Thymus (tissue), 11 donors: ENCODE data around the gene PLD3. TPM values are rescaled to one million over a fixed set of nuclear protein-coding genes. Genes with fewer than 3 reads are reported as not detected.

Experiments used
- DNase-seq, 9 donors: peaks; one replicate each; pipeline ENCODE4 v3.0.0-alpha.2; 2013; ENCODE audit warnings: low spot score in 9 of 9, low read depth in 6 of 9, missing footprints in 1 of 9
- H3K27ac ChIP-seq, 2 donors: one replicate each; pipeline ENCODE4 v1.5.1; 2013; ENCODE audit warnings: control low read depth in 1 of 2, low read depth in 1 of 2, low read length in 1 of 2, mild to moderate bottlenecking in 1 of 2, moderate library complexity in 1 of 2
- H3K27me3 ChIP-seq, 2 donors: one replicate each; pipeline ENCODE4 v1.5.1; 2013; ENCODE audit warnings: low read length in 1 of 2; ENCODE audit not compliant: control insufficient read depth in 2 of 2, insufficient read depth in 1 of 2
- H3K36me3 ChIP-seq, 2 donors: one replicate each; pipeline ENCODE4 v1.5.1; 2013; ENCODE audit warnings: low read length in 1 of 2, mild to moderate bottlenecking in 1 of 2, moderate library complexity in 1 of 2; ENCODE audit not compliant: control insufficient read depth in 2 of 2, insufficient read depth in 2 of 2
- H3K4me1 ChIP-seq, 2 donors: one replicate each; pipeline ENCODE4 v1.5.1; 2013; ENCODE audit warnings: low read length in 2 of 2; ENCODE audit not compliant: control insufficient read depth in 2 of 2, insufficient read depth in 2 of 2
- H3K4me3 ChIP-seq, 2 donors: one replicate each; pipeline ENCODE4 v1.5.1; 2013; ENCODE audit warnings: low read length in 2 of 2, control low read depth in 1 of 2, mild to moderate bottlenecking in 1 of 2
- H3K9me3 ChIP-seq, 2 donors: one replicate each; pipeline ENCODE4 v1.5.1; 2013; ENCODE audit warnings: low read length in 1 of 2, mild to moderate bottlenecking in 1 of 2; ENCODE audit not compliant: control insufficient read depth in 2 of 2, insufficient read depth in 1 of 2
- WGBS: extraction: QIAGEN DNeasy Blood & Tissue Kit; methylation state at CpG from one replicate; pipeline ENCODE4 v1.1.7; 2013; 5-methylcytosine and 5-hydroxymethylcytosine counted together
- polyA plus RNA-seq: library from polyadenylated mRNA; stranded (reverse); fragments of 200-250 nt; gene quantifications from one replicate; pipeline ENCODE4 v1.2.3, GENCODE V29; 2013
- total RNA-seq: library from RNA; stranded (reverse); fragments of 120-200 nt; gene quantifications from one replicate; pipeline ENCODE4 v1.2.4, GENCODE V29; 2013
- donor health status: healthy.

The PLD3 gene
- total and polyA plus RNA-seq, 2 donors = 70.3 to 108 TPM

DNA sequence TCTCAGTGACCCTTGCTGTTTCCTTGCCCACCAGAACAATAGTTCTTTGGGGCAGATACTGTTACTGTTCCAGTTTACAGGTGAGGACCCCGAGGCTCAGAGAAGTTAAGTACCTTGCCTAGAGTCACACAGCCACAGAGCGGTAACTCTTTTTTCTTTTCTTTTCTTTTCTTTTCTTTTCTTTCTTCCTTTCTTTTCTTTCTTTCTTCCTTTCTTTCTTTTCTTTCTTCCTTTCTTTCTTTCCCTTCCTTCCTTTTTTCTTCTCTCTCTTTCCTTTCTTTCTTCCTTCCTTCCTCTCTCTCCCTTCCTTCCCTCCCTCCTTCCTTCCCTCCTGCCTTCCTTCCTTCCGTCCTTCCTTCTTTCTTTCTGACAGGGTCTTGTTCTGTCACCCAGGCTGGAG is 69.5 kb downstream of the PLD3 start:
- H3K27me3 ChIP-seq = peaks cover 0 to 11% of the 10 kb centered on the region in 2 donors
- peaks cover 5 to 8% of the 10 kb centered on the region in 2 donors for H3K36me3 ChIP-seq
- no peak overlapping the region for H3K4me3 ChIP-seq
- no peak overlapping the region for H3K27ac ChIP-seq
- WGBS = 93% methylated on average over 3 of the region's 3 CpGs
- no peaks in the 10 kb centered on the region for H3K9me3 ChIP-seq
- DNase-seq = no peak
- peaks cover 4 to 18% of the 10 kb centered on the region in 2 donors for H3K4me1 ChIP-seq

DNA sequence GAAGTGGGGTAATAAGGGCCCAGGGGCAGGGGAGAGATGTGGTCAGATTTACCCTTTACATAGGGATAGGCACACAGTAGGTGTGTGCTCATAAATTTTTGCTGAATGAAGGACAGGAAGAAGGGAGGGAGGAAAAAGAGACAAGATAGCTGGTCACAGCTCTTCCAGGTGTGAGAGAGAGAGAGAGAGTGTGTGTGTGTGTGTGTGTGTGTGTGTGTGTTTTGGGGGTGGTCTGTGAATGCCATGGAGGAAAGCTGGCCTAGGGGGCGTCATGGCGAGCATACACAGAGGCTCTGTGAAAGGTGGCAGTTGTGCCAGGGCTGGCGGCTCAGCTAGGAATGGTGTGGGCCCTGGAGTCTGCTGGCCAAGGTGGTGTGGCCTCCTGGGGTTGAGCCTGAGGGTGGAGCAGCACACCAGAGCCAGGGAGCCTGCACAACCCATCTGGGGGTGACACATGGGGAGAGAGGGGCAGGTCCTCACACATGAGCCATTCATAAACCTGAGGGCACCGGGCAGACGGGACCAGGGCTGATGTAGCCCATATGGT is 70.6 kb downstream of the PLD3 start:
- Histone ChIP-seq H3K36me3 (peaks cover 6 to 11% of the 10 kb centered on the region in 2 donors), H3K27ac (no peak overlapping the region), H3K27me3 (peaks cover 0 to 6% of the 10 kb centered on the region in 2 donors), H3K4me1 (peaks cover 4 to 14% of the 10 kb centered on the region in 2 donors), H3K4me3 (no peak overlapping the region), H3K9me3 (no peaks in the 10 kb centered on the region)
- 93% methylated on average over 5 of the region's 5 CpGs for WGBS
- DNase-seq = no peak

DNA sequence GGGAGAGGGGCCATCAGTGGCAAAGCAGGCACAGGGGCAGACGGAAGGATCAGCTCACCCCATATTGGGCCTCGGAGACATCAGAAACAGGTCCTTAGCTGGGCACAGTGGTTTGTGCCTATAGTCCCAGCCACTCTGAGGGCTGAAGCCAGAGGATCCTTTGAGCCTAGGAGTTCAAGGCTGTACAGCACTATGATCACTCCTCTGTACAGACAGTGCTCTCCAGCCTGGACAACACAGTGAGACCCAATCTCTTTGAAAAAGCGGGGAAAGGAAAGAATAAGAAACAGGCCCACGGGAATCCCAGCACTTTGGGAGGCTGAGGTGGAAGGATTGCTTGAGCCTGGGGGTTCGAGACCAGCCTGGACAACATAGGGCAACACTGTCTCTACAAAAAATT is 71.3 kb downstream of the PLD3 start:
- Histone ChIP-seq H3K9me3 (no peaks in the 10 kb centered on the region), H3K27me3 (peaks cover 0 to 6% of the 10 kb centered on the region in 2 donors), H3K4me3 (no peak overlapping the region), H3K4me1 (peaks cover 7 to 19% of the 10 kb centered on the region in 2 donors), H3K27ac (no peak overlapping the region), H3K36me3 (peaks cover 6 to 11% of the 10 kb centered on the region in 2 donors)
- DNase-seq = no peak
- 89% methylated on average over 5 of the region's 5 CpGs for WGBS

DNA sequence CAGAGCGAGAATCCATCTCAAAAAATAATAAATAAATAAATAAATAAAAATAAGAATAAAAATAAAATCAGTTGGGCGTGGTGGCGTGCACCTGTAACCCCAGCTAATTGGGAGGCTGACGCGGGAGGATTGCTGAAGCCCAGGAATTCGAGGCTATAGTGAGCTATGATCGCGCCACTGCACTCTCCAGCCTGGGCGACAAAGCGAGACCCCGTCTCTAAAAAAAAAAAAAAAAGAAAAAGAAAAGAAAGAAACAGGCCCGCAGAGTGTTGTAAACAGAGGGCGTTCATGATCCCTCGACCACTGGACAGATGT is 71.9 kb downstream of the PLD3 start:
- DNase-seq = no peak
- H3K27ac ChIP-seq = no peak overlapping the region
- WGBS = 65% methylated on average over 14 of the region's 14 CpGs
- no peaks in the 10 kb centered on the region for H3K9me3 ChIP-seq
- H3K4me3 ChIP-seq = peak overlapping the region; percentile 83 to 89
- H3K4me1 ChIP-seq = peaks cover 7 to 22% of the 10 kb centered on the region in 2 donors
- peaks cover 6 to 11% of the 10 kb centered on the region in 2 donors for H3K36me3 ChIP-seq
- peaks cover 0 to 6% of the 10 kb centered on the region in 2 donors for H3K27me3 ChIP-seq

DNA sequence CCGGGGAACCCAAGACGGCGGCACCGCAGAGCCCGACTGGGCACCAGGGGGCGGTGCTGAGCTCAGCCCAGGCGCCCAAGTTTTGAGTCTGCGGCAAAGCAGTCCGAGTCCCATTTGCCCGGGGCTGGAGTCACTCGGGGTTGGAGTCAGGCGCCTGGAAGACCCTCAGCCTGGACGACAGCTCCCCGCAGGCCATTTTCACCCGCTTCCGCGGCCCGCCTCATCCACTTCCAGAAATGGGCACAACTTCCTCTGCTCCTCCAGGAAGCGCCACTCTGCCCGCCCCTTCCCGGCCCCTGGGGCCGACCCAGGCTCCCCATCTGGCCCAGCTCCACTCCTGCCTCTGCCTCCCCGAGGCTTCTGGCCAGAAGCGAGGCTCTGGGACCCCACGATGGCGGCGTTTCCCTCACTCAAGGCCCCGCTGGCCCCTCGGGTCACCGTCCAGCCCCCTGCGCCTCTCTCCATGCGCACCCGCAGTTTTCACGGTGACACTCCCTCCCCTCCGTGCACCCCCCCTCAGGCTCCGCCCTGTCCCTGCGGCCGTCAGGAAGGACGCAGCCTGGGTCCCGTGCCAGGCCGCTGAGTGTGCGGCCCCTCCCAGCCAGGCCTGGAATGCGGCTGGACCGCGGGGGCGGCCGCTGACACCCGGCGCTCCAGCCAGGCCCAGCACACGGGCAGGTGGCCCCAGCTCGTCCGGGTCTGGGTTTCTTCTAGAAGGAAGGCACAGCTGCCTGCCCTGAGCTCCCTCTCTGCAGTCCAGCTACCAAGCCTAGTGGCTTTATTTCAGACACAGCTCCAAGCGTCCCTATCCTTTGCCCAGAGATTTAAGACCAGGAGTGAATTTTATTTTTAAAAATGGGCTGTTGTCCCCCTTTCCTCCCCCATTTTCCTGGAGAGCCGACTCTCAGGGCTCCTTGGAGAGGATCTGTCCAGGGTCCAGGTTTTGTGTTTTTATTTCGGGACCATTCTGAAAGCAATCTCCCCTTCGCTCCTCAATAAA is 72.6 kb downstream of the PLD3 start:
- Histone ChIP-seq H3K27ac (peak overlapping the region; percentile 90 to 96), H3K27me3 (peaks cover 0 to 6% of the 10 kb centered on the region in 2 donors), H3K4me1 (peaks cover 7 to 23% of the 10 kb centered on the region in 2 donors), H3K9me3 (no peaks in the 10 kb centered on the region), H3K4me3 (peak overlapping the region; percentile 83 to 89), H3K36me3 (peaks cover 6 to 11% of the 10 kb centered on the region in 2 donors)
- DNase-seq = peak in 7 of 9 donors; percentile 49 to 80 (median 69)
- WGBS = 4% methylated on average over 56 of the region's 56 CpGs

DNA sequence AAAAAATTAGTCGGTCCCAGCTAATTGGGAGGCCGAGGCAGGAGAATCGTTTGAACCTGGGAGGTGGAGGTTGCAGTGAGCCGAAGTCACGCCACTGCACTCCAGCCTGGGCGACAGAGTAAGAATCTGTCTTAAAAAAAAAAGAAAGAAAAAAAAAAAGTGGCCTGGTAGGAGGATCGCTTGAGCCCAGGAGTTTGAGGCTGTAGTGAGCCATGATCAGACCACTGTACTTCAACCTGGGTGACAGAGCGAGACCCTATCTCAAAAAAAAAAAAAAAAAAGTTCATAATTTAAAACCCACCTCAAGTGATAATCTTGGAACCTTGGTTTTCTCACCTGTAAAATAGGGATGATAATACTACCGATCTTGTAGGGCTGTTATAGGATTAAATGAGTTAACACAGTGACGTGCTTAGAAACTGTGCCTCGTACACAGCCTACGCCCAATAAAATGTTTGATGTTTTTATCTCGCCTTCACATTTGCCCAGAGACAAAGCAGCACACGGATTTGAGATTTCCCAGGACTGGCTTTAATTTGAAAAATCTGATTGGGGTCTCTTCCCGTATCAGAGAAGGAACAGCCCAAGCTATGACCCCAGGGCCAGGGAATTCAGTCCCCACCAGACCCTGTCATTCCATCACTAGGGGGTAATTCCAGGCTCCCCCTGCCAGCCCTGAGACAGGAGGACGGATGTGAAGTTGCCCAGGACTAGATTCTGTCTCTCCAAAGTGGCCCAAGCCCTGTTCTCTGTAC is 73.7 kb downstream of the PLD3 start:
- H3K27me3 ChIP-seq = peaks cover 0 to 6% of the 10 kb centered on the region in 2 donors
- no peak for DNase-seq
- H3K36me3 ChIP-seq = peaks cover 6 to 11% of the 10 kb centered on the region in 2 donors
- peak overlapping the region in 1 of 2 donors; percentile 26 for H3K27ac ChIP-seq
- WGBS = 95% methylated on average over 16 of the region's 16 CpGs
- H3K4me1 ChIP-seq = peaks cover 10 to 22% of the 10 kb centered on the region in 2 donors
- H3K4me3 ChIP-seq = no peak overlapping the region
- H3K9me3 ChIP-seq = no peaks in the 10 kb centered on the region

DNA sequence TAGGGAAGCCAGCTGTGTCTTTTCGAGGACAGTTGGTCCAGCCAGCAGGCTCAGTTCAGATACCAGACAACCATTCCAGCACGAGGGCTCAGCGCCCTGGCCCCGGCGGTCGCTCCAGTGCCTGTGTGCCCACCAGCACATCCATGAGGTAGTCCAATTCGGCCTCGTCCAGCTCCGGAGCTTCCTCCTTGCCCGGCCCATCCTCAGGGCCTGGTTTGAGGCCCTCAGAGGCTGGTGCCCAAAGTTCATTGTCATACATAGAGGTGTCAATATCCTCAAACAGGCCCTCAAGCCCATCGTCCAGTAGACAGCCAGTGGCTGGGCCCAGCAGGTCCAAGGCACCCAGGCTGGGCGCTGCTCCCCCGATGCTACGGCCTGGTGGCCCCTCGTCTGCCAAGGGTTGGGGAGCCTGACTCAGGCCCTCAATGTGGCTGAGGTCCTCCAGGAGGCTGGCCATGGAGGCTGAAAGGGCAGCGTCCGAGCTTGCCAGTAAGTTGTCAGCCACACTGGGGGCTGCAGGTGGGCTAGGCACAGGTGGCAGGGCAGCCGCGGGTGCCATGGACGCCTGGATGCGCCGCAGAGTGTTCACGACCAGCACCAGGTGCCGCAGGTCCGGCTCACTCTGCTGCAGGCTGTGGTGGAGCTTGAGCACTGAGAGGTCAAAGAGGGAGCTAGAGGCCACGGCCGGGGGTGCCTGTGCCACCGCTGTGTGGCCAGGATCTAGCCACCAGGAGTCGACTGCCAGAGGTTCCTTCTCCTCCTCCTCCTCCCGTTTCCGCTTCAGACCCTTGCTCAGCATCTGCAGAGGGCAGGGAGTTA is 74.5 kb downstream of the PLD3 start:
- WGBS = 98% methylated on average over 31 of the region's 31 CpGs
- H3K9me3 ChIP-seq = no peaks in the 10 kb centered on the region
- H3K4me3 ChIP-seq = no peak overlapping the region
- no peak for DNase-seq
- peak overlapping the region in 1 of 2 donors; percentile 18 for H3K27ac ChIP-seq
- peaks cover 0 to 2% of the 10 kb centered on the region in 2 donors for H3K27me3 ChIP-seq
- peaks cover 6 to 11% of the 10 kb centered on the region in 2 donors for H3K36me3 ChIP-seq
- H3K4me1 ChIP-seq = peaks cover 10 to 22% of the 10 kb centered on the region in 2 donors

DNA sequence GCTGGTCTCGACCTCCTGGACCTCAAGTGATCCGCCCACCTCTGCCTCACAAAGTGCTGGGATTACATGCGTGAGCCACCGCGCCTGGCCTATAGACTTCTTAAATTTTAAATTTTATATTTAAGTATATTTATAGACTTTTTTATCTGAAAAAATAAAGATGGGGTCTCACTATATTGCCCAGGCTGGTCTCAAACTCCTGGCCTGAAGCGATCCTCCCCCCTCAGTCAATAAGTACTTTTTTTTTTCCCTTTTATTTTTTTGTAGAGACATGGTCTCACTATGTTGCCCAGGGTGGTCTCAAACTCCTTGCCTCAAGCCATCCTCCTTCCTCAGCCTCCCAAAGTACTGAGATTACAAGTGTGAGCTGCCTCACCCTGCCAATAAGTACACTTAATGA is 75.4 kb downstream of the PLD3 start:
- Histone ChIP-seq H3K27ac (no peak overlapping the region), H3K4me3 (no peak overlapping the region), H3K36me3 (peaks cover 6 to 11% of the 10 kb centered on the region in 2 donors), H3K9me3 (no peaks in the 10 kb centered on the region), H3K4me1 (peaks cover 10 to 22% of the 10 kb centered on the region in 2 donors), H3K27me3 (peaks cover 0 to 2% of the 10 kb centered on the region in 2 donors)
- no peak for DNase-seq
- WGBS = 98% methylated on average over 6 of the region's 6 CpGs
